Progenitor cell of endocrine pancreas (in vitro differentiated cells): ENCODE results near the gene PTCD2. TPM values are rescaled to one million over a fixed set of nuclear protein-coding genes. Genes with fewer than 3 reads are reported as not detected.

ENCODE experiments used
- DNase-seq: peaks from one replicate; pipeline ENCODE4 v3.0.0; 2021; ENCODE audit warnings: low spot score; ENCODE audit not compliant: unreplicated experiment
- H3K27ac Mint-ChIP-seq: 2 replicates; pipeline ENCODE4 v1.8.0; 2021; ENCODE audit warnings: mild to moderate bottlenecking, moderate library complexity, mixed read lengths
- H3K27me3 Mint-ChIP-seq: 2 replicates; pipeline ENCODE4 v1.8.0; 2021; ENCODE audit warnings: mixed read lengths
- H3K36me3 Mint-ChIP-seq: 2 replicates; pipeline ENCODE4 v1.8.0; 2022; ENCODE audit warnings: mixed read lengths; ENCODE audit not compliant: insufficient read depth
- H3K4me1 Mint-ChIP-seq: 2 replicates; pipeline ENCODE4 v1.8.0; 2021; ENCODE audit warnings: low read depth, mixed read lengths
- H3K4me3 Mint-ChIP-seq: 2 replicates; pipeline ENCODE4 v1.8.0; 2021; ENCODE audit warnings: low read depth, mild to moderate bottlenecking, moderate library complexity, mixed read lengths
- H3K9me3 Mint-ChIP-seq: 2 replicates; pipeline ENCODE4 v1.8.0; 2021; ENCODE audit warnings: low read depth, mixed read lengths
- long read RNA-seq: library from polyadenylated mRNA; unstranded; transcript quantifications from one replicate; pipeline ENCODE4 v2.0.0, GENCODE V29; 2020
- total RNA-seq: library from RNA; stranded (reverse); gene quantifications from 2 replicates; pipeline ENCODE4 v1.2.1, GENCODE V29; 2021
- TF ChIP-seq, protein P1 (sequence below): fragments of 200-600 bp; sonication (generic); IDR thresholded peaks from one replicate; pipeline ENCODE4 v1.5.0; 2021; ENCODE audit warnings: antibody characterized with exemption, mild to moderate bottlenecking; ENCODE audit not compliant: unreplicated experiment

The PTCD2 gene, protein sequence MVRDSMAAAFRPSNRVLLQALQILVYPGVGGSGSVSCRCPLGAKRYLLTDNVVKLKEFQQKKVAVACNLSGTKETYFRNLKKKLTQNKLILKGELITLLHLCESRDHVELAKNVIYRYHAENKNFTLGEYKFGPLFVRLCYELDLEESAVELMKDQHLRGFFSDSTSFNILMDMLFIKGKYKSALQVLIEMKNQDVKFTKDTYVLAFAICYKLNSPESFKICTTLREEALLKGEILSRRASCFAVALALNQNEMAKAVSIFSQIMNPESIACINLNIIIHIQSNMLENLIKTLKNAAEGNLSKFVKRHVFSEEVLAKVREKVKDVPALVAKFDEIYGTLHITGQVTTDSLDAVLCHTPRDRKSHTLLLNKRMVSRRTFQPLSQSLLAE
- total RNA-seq, result 8.9 and 13.5 TPM in 2 replicates
- long read RNA-seq, full-length matches to known transcripts, result 61 of 72 reads
- long read RNA-seq, partial matches to known transcripts, result 1 of 72 reads
- long read RNA-seq, other reads (novel, unspliced or antisense), result 10 of 72 reads

DNA sequence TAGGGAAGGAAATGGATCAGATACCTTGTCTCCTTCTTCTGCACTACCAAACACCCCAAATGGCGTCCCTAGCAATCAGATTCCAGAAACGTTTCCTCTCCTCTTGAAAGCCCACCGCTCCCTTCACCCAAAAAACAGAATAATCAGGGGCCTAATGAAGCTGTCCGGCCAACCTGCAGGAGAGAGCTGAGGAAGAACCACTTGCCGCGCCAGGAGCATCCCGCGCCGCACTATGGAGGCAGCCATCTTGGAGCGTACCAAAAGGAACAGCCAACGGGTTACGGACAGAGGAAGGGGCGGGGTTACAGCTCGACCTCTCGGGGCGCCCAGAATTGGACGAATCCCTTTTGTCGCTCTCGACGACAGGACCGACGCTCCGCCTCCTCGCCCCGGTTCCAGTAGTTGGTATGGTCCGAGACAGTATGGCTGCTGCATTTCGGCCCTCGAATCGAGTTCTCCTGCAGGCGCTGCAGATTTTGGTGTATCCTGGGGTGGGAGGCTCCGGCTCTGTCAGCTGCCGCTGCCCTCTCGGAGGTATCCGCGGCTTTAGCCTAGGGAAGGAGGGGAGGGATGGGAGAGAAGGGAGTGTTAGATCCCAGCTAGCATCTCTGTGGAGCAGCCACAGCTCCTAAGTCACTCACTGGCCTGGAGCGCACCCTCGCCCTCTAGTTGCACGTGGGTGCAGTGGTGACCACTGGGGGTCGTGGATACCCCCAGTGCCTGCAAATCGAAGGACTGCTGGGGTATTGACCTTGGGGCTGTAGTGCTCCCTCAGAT lies at the start of gene PTCD2, which contains the start of gene MRPS27:
PTCD2 (plus strand) TSS at position 398 of the 777 bp plus-strand sequence; CDS start at position 408, 10 bp downstream.
MRPS27 (minus strand) TSS at position 265 of the 777 bp plus-strand sequence; CDS start at position 246, 19 bp downstream.
- no peaks in the 10 kb centered on the region for H3K27me3 Mint-ChIP-seq
- TF ChIP-seq, protein P1, sequence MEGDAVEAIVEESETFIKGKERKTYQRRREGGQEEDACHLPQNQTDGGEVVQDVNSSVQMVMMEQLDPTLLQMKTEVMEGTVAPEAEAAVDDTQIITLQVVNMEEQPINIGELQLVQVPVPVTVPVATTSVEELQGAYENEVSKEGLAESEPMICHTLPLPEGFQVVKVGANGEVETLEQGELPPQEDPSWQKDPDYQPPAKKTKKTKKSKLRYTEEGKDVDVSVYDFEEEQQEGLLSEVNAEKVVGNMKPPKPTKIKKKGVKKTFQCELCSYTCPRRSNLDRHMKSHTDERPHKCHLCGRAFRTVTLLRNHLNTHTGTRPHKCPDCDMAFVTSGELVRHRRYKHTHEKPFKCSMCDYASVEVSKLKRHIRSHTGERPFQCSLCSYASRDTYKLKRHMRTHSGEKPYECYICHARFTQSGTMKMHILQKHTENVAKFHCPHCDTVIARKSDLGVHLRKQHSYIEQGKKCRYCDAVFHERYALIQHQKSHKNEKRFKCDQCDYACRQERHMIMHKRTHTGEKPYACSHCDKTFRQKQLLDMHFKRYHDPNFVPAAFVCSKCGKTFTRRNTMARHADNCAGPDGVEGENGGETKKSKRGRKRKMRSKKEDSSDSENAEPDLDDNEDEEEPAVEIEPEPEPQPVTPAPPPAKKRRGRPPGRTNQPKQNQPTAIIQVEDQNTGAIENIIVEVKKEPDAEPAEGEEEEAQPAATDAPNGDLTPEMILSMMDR, result peak; percentile 47
- H3K4me1 Mint-ChIP-seq, result peaks cover 3% of the 10 kb centered on the region
- H3K4me3 Mint-ChIP-seq, result peak within 1 kb of the TSS; percentile 99
- H3K36me3 Mint-ChIP-seq, result peaks cover 6% of the 10 kb centered on the region
- H3K27ac Mint-ChIP-seq, result peak within 1 kb of the TSS; percentile 99
- peak; percentile 90 for DNase-seq
- H3K9me3 Mint-ChIP-seq, result no peaks in the 10 kb centered on the region

DNA sequence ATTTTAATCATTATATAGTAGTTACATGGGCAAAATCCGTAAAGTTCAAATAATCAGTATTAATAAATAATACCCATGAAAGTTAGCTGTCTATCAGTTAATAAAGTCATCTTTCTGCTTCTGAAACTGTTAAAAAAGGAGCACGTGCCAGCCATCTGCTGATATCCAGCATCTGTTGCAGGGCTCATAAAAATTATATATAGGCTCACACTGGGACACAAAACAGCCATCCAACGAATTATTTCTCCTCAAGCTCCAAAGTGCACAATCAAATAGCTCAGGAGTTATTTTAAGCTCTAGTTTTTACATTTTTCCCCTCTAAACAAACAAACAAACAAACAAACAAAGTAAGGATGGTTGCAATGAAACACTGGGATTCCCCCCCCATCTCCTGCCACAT lies 48.5 kb upstream of the PTCD2 start:
- peaks cover 8% of the 10 kb centered on the region for H3K4me1 Mint-ChIP-seq
- no peak overlapping the region for H3K4me3 Mint-ChIP-seq
- DNase-seq, result no peak
- H3K27me3 Mint-ChIP-seq, result no peaks in the 10 kb centered on the region
- TF ChIP-seq, protein P1, result no peak
- no peak overlapping the region for H3K27ac Mint-ChIP-seq
- H3K9me3 Mint-ChIP-seq, result peaks cover 14% of the 10 kb centered on the region
- peaks cover 22% of the 10 kb centered on the region for H3K36me3 Mint-ChIP-seq

DNA sequence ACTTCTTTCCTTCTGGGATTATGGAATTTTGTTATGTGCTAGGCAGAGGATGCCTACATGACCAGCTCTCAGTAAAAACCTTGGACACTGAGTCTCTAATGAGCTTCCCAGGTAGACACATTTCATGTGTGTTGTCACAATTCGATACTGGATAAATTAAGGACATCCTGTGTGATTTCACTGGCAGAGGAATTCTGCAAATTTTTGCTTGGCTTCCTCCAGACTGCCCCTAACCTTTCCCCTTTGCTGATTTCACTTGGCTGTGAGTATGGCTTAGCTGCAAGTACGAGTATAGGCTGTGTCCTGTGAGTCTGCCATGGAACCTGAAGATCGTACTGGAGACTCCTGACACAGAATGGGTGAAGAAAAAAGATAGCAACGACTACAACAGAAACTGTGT lies 47.8 kb upstream of the PTCD2 start:
- H3K4me3 Mint-ChIP-seq, result no peak overlapping the region
- no peaks in the 10 kb centered on the region for H3K27me3 Mint-ChIP-seq
- TF ChIP-seq, protein P1, result no peak
- peaks cover 8% of the 10 kb centered on the region for H3K4me1 Mint-ChIP-seq
- peaks cover 27% of the 10 kb centered on the region for H3K36me3 Mint-ChIP-seq
- DNase-seq, result no peak
- H3K9me3 Mint-ChIP-seq, result peaks cover 14% of the 10 kb centered on the region
- no peak overlapping the region for H3K27ac Mint-ChIP-seq

DNA sequence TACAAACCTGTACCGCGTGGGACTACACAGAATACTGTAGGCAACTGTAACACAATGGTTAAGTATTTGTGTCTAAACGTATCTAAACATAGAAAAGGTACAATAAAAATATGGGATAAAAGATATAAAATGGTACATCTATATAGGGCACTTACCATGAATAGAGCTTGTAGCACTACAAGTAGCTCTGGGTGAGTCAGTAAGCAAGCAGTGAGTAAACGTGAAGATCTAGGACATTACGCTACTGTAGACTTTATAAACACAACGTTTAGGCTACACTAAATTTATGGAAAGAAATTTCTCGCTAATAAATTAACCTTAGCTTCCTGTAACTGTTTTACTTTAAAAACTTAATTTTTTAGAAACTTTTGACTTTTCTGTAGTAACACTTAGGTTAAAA lies 46.6 kb upstream of the PTCD2 start:
- Mint-ChIP-seq H3K36me3 (peaks cover 35% of the 10 kb centered on the region), H3K4me1 (peaks cover 8% of the 10 kb centered on the region), H3K27me3 (no peaks in the 10 kb centered on the region), H3K27ac (no peak overlapping the region), H3K9me3 (peaks cover 14% of the 10 kb centered on the region), H3K4me3 (no peak overlapping the region)
- DNase-seq, result no peak
- TF ChIP-seq, protein P1, result no peak

DNA sequence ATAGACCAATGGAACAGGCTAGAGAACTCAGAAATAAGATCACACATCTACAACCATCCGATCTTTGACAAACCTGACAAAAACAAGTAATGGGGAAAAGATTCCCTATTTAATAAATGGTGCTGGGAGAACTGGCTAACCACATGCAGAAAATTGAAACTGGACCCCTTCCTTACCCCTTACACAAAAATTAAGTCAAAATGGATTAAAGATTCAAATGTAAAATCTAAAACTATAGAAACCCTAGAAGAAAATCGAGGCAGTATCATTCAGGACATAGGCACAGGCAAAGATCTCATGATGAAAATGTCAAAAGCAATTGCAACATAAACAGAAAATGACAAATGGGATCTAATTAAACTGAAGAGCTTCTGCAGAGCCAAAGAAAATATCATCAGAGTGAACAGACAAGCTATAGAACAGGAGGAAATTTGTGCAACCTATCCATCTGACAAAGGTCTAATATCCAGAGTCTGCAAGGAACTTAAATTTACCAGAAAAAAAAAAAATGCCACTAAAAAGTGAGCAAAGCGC lies 43.9 kb upstream of the PTCD2 start:
- Mint-ChIP-seq H3K4me1 (peaks cover 5% of the 10 kb centered on the region), H3K27ac (no peak overlapping the region), H3K9me3 (peaks cover 10% of the 10 kb centered on the region), H3K27me3 (no peaks in the 10 kb centered on the region), H3K36me3 (peaks cover 35% of the 10 kb centered on the region), H3K4me3 (no peak overlapping the region)
- TF ChIP-seq, protein P1, result no peak
- DNase-seq, result no peak
